OCI-LY1 (cell line): ENCODE data around the gene RNU1-2.

Source experiments
- EZH2 ChIP-seq: fragments of 200-600 bp; sonication (generic), shearing (Covaris generic); IDR thresholded peaks from 2 replicates; pipeline ENCODE4 v1.8.0; 2017; ENCODE audit warnings: borderline replicate concordance, mixed run types, mild to moderate bottlenecking, antibody characterized with exemption, low read length, moderate library complexity, mixed read lengths
- TF ChIP-seq, protein P1 (sequence below): fragments of 200-600 bp; sonication (generic), shearing (Covaris generic); IDR thresholded peaks from 2 replicates; pipeline ENCODE4 v1.5.1; 2017; ENCODE audit warnings: mild to moderate bottlenecking, antibody characterized with exemption, low read length, moderate library complexity, mixed read lengths

GRCh38 chr1:16920951-16921350 lies 25.2 kb downstream of the RNU1-2 start:
- TF ChIP-seq, protein P1, sequence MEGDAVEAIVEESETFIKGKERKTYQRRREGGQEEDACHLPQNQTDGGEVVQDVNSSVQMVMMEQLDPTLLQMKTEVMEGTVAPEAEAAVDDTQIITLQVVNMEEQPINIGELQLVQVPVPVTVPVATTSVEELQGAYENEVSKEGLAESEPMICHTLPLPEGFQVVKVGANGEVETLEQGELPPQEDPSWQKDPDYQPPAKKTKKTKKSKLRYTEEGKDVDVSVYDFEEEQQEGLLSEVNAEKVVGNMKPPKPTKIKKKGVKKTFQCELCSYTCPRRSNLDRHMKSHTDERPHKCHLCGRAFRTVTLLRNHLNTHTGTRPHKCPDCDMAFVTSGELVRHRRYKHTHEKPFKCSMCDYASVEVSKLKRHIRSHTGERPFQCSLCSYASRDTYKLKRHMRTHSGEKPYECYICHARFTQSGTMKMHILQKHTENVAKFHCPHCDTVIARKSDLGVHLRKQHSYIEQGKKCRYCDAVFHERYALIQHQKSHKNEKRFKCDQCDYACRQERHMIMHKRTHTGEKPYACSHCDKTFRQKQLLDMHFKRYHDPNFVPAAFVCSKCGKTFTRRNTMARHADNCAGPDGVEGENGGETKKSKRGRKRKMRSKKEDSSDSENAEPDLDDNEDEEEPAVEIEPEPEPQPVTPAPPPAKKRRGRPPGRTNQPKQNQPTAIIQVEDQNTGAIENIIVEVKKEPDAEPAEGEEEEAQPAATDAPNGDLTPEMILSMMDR: no peak
- no peak for TF ChIP-seq EZH2
